ENCODE data around the gene RAG2.

DNA sequence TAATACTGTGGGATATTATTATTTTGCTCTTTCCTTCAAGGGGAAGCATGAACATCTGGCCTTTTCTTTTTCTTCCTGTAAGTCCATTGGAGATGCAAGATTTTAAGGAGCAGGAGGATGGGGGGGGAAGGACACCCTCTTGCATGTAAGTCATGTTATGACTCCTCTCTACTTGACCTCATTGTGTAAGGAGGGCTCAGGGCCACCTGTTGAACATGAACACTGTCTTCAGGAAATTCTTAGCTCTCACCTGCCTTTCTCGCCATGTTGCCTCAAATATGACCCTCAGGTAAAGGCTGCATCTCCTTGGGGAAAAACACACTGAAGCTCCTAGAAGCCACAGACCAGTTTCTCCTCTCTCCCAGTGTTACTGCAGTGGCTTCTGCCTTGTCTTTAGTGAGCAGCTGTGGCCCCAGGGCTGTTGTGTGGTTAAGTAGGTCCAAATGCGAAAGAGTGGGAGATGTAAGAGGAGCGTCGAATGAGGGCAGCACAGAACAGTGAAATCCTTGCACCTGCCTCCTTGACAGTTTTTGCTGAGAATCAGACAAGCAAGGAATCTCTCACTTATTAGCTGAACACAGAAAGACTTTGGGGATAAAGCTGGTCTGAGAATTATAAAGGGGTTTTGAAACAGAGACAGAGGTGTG lies 31.5 kb downstream of the RAG2 start:
- TF ChIP-seq, protein P1, sequence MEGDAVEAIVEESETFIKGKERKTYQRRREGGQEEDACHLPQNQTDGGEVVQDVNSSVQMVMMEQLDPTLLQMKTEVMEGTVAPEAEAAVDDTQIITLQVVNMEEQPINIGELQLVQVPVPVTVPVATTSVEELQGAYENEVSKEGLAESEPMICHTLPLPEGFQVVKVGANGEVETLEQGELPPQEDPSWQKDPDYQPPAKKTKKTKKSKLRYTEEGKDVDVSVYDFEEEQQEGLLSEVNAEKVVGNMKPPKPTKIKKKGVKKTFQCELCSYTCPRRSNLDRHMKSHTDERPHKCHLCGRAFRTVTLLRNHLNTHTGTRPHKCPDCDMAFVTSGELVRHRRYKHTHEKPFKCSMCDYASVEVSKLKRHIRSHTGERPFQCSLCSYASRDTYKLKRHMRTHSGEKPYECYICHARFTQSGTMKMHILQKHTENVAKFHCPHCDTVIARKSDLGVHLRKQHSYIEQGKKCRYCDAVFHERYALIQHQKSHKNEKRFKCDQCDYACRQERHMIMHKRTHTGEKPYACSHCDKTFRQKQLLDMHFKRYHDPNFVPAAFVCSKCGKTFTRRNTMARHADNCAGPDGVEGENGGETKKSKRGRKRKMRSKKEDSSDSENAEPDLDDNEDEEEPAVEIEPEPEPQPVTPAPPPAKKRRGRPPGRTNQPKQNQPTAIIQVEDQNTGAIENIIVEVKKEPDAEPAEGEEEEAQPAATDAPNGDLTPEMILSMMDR (conservative IDR thresholded peaks at IDR 0.05 in 1 of 2, IDR thresholded peaks at IDR 0.05 in 1 of 2; ENCODE audit: extremely low read depth in 1 of 2, insufficient read depth in 1 of 2, low read depth in 1 of 2, low read length in 2 of 2) = no peak
- no peak for TF ChIP-seq EZH2 (IDR thresholded peaks at IDR 0.05; ENCODE audit: borderline replicate concordance, low read length)

Data from mammary epithelial cell (primary cell).